ENCODE results near the gene EXT2. TPM values are rescaled to one million over a fixed set of nuclear protein-coding genes. Genes with fewer than 3 reads are reported as not detected.
A peak's percentile ranks its signal among the peaks of the same experiment; 100 is the strongest.

The EXT2 gene
- total and polyA plus RNA-seq, 2 experiments from 2014 or later = 15.9 to 48.6 TPM

GRCh38 chr11:44177905-44178304 lies 82.4 kb downstream of the EXT2 start:
- Histone ChIP-seq H3K4me1 (ENCODE audit: insufficient read depth) (peaks cover 14% of the 10 kb centered on the region), H3K79me2 (replicated peaks; ENCODE audit: insufficient read depth) (no peaks in the 10 kb centered on the region), H3K4me3 (no peak overlapping the region), H3K9me2 (ENCODE audit: insufficient read depth) (no peaks in the 10 kb centered on the region), H3K36me3 (ENCODE audit: insufficient read depth) (no peaks in the 10 kb centered on the region), H2AFZ (no peak overlapping the region), H3K27ac (ENCODE audit: low read depth) (no peak overlapping the region), H3K27me3 (ENCODE audit: insufficient read depth) (no peaks in the 10 kb centered on the region), H3K4me2 (peak overlapping the region; percentile 55; the same call in 1 of the 2 replicates), H3F3A (replicated peaks; ENCODE audit: low read depth) (no peaks in the 10 kb centered on the region), H4K20me1 (replicated peaks; ENCODE audit: insufficient read depth) (no peaks in the 10 kb centered on the region; the same call in 1 of the 2 replicates)
- TF ChIP-seq ZNF462 (CRISPR knock-in tag; IDR thresholded peaks at IDR 0.05) (no peak), STAT1 (IDR thresholded peaks at IDR 0.05; ENCODE audit: unreplicated experiment) (no peak), NANOG (IDR thresholded peaks at IDR 0.05; ENCODE audit: borderline replicate concordance) (no peak), ETS1 (IDR thresholded peaks at IDR 0.05) (no peak), CREB1 (CRISPR knock-in tag; IDR thresholded peaks at IDR 0.05; ENCODE audit: low read depth) (no peak)
- Mint-ChIP-seq H3K27me3 (ENCODE audit: insufficient read depth, low read depth, poor library complexity) (no peaks in the 10 kb centered on the region), H3K4me3 (no peak overlapping the region), H3K4me1 (peaks cover 26% of the 10 kb centered on the region), H3K36me3 (ENCODE audit: low read depth) (peaks cover 3% of the 10 kb centered on the region; the same call in 2 of the 3 replicates), H3K27ac (no peak overlapping the region), H3K9me3 (no peaks in the 10 kb centered on the region)
- ATAC-seq (no peak), DNase-seq (ENCODE audit: low spot score) (no peak)

- Mint-ChIP-seq H3K9me3 (no peaks in the 10 kb centered on the region), H3K27ac (no peak overlapping the region), H3K4me3 (no peak overlapping the region), H3K27me3 (ENCODE audit: insufficient read depth, low read depth, poor library complexity) (no peaks in the 10 kb centered on the region), H3K36me3 (ENCODE audit: low read depth) (no peaks in the 10 kb centered on the region), H3K4me1 (peaks cover 23% of the 10 kb centered on the region)
- Histone ChIP-seq H3K27me3 (ENCODE audit: insufficient read depth) (no peaks in the 10 kb centered on the region), H3K4me1 (ENCODE audit: insufficient read depth) (peaks cover 14% of the 10 kb centered on the region), H3K27ac (ENCODE audit: low read depth) (no peak overlapping the region), H3K36me3 (ENCODE audit: insufficient read depth) (no peaks in the 10 kb centered on the region), H3K79me2 (replicated peaks; ENCODE audit: insufficient read depth) (no peaks in the 10 kb centered on the region), H3K4me2 (peak overlapping the region; percentile 55; the same call in 1 of the 2 replicates), H2AFZ (no peak overlapping the region), H3K4me3 (no peak overlapping the region), H4K20me1 (replicated peaks; ENCODE audit: insufficient read depth) (no peaks in the 10 kb centered on the region; the same call in 1 of the 2 replicates), H3F3A (replicated peaks; ENCODE audit: low read depth) (no peaks in the 10 kb centered on the region), H3K9me2 (ENCODE audit: insufficient read depth) (no peaks in the 10 kb centered on the region)
- ATAC-seq (peak; percentile 95), DNase-seq (ENCODE audit: low spot score) (peak; percentile 61)
- TF ChIP-seq CTCF (conservative IDR thresholded peaks at IDR 0.05; ENCODE audit: low read depth in 2 of 2) = 0 out of 4 replicates have a peak, but pooled peaks of 1 of the 2 experiments have one; percentile 9
- TF ChIP-seq ETS1 (IDR thresholded peaks at IDR 0.05) = no peak
These were observed 82.9 kb downstream of the EXT2 start for GRCh38 chr11:44178381-44178780.
